Fibroblast of lung (primary cell): ENCODE data around the gene CSPG5.

ENCODE experiments used
- EZH2 ChIP-seq: IDR thresholded peaks from 2 replicates; pipeline ENCODE4 v1.5.1; 2012; ENCODE audit warnings: low read length, control low read depth, mild to moderate bottlenecking; ENCODE audit errors: missing control alignments
- TF ChIP-seq, protein P1 (sequence below), 2 donors: IDR thresholded peaks in 1 of 2; conservative IDR thresholded peaks in 1 of 2; 1 replicate in 1 of 2; 2 replicates in 1 of 2; pipeline ENCODE4 v1.5.1; 2011 to 2012; ENCODE audit warnings: low read length in 2 of 2, control low read depth in 1 of 2, inconsistent platforms in 1 of 2, low read depth in 1 of 2, mild to moderate bottlenecking in 1 of 2

DNA sequence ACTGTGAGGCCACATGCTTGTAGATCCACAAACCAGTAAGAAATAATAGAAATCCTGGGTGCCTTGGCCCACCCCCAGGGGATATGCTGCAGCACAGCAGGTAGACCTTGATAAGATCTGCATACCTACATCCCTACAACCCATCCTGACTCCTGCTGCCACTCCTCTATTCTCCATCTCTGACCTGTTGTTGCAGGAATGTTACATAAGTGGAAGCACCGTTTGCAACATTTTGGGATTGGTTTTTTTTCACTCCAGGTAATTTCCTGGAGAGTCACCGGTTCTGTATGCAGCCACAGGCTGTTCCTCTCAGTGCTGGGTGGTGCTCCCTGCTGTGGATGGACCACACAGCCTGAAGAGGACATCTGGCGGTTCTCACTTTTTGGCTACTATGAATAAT, 16.1 kb upstream of the CSPG5 start:
- TF ChIP-seq, protein P1, sequence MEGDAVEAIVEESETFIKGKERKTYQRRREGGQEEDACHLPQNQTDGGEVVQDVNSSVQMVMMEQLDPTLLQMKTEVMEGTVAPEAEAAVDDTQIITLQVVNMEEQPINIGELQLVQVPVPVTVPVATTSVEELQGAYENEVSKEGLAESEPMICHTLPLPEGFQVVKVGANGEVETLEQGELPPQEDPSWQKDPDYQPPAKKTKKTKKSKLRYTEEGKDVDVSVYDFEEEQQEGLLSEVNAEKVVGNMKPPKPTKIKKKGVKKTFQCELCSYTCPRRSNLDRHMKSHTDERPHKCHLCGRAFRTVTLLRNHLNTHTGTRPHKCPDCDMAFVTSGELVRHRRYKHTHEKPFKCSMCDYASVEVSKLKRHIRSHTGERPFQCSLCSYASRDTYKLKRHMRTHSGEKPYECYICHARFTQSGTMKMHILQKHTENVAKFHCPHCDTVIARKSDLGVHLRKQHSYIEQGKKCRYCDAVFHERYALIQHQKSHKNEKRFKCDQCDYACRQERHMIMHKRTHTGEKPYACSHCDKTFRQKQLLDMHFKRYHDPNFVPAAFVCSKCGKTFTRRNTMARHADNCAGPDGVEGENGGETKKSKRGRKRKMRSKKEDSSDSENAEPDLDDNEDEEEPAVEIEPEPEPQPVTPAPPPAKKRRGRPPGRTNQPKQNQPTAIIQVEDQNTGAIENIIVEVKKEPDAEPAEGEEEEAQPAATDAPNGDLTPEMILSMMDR (conservative IDR thresholded peaks at IDR 0.05 in 1 of 2, IDR thresholded peaks at IDR 0.05 in 1 of 2; ENCODE audit: low read depth in 1 of 2, low read length in 2 of 2), result no peak
- no peak for TF ChIP-seq EZH2
